ENCODE results near the gene PACS1.

Gene PACS1

DNA sequence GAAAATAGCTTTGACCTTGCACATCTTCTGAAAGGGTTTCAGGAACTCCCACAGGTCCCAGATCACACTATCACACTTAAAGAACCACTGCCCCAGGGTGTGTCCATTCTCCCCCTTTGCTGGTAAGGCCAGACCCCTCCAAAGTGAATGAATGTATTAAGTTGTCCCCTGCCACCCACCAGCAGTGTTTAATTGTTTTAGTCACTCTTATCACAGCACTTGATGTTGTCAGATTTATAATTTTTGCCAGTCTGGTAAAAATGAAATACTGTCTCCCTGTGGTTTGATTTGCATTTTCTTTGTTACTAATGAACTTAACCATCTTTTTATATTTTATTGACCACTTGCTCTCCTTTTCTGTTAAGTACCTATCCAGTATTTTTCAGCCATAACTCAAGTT, 108.8 kb downstream of the PACS1 start:
- Histone ChIP-seq H3K4me2 (ENCODE audit: low read length) (no peak overlapping the region), H3K27me3 (ENCODE audit: control insufficient read depth, insufficient read depth, low read length) (no peaks in the 10 kb centered on the region), H3K9ac (ENCODE audit: low read depth, low read length) (no peak overlapping the region), H3K36me3 (ENCODE audit: insufficient read depth, low read length) (no peaks in the 10 kb centered on the region), H3K4me3 (ENCODE audit: low read length) (no peak overlapping the region), H3K4me1 (ENCODE audit: control insufficient read depth, insufficient read depth, low read length) (no peaks in the 10 kb centered on the region), H3K9me3 (replicated peaks; ENCODE audit: low read length) (no peaks in the 10 kb centered on the region)

GRCh38 chr11:66181632-66182315, 111.7 kb downstream of the PACS1 start:
- Histone ChIP-seq H3K4me1 (ENCODE audit: control insufficient read depth, insufficient read depth, low read length) (no peaks in the 10 kb centered on the region), H3K9ac (ENCODE audit: low read depth, low read length) (no peak overlapping the region), H3K27me3 (ENCODE audit: control insufficient read depth, insufficient read depth, low read length) (no peaks in the 10 kb centered on the region), H3K36me3 (ENCODE audit: insufficient read depth, low read length) (no peaks in the 10 kb centered on the region), H3K4me3 (ENCODE audit: low read length) (no peak overlapping the region), H3K9me3 (replicated peaks; ENCODE audit: low read length) (no peaks in the 10 kb centered on the region), H3K4me2 (ENCODE audit: low read length) (no peak overlapping the region)

DNA sequence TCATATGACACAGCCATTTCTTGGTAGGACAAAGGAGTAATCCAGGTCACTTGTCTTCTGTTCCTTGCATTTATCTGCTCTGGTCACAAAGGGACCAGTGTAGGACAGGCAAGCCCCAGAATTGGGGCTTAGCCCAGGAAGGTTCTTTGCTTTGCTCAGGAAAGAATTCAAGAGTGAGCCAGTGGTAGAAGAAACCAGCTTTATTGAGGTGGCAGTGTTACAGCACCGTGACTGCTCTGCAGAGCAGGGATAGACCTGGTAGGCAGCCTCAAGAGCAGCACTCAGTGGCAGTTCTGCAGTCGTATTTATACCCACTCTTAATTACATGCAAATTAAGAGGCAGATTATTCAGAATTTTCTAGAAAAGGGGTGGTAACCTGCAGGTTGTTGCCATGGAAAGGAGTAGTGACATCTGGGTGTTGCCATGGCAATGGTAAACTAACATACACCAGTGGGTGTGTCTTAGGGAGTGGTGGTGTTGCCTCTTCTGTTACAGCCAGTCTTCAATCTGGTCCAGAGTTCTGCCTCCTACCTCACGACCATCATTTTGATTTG, 113.5 kb downstream of the PACS1 start:
- H3K9me3 ChIP-seq (replicated peaks; ENCODE audit: low read length) = no peaks in the 10 kb centered on the region
- peaks cover 5% of the 10 kb centered on the region for H3K4me1 ChIP-seq (ENCODE audit: control insufficient read depth, insufficient read depth, low read length)
- no peak overlapping the region for H3K4me2 ChIP-seq (ENCODE audit: low read length)
- no peak overlapping the region for H3K4me3 ChIP-seq (ENCODE audit: low read length)
- no peaks in the 10 kb centered on the region for H3K36me3 ChIP-seq (ENCODE audit: insufficient read depth, low read length)
- no peaks in the 10 kb centered on the region for H3K27me3 ChIP-seq (ENCODE audit: control insufficient read depth, insufficient read depth, low read length)
- no peak overlapping the region for H3K9ac ChIP-seq (ENCODE audit: low read depth, low read length)

- Histone ChIP-seq H3K9me3 (replicated peaks; ENCODE audit: low read length) (no peaks in the 10 kb centered on the region), H3K36me3 (ENCODE audit: insufficient read depth, low read length) (no peaks in the 10 kb centered on the region), H3K4me2 (ENCODE audit: low read length) (no peak overlapping the region), H3K27me3 (ENCODE audit: control insufficient read depth, insufficient read depth, low read length) (no peaks in the 10 kb centered on the region), H3K4me1 (ENCODE audit: control insufficient read depth, insufficient read depth, low read length) (peaks cover 16% of the 10 kb centered on the region), H3K9ac (ENCODE audit: low read depth, low read length) (no peak overlapping the region), H3K4me3 (ENCODE audit: low read length) (no peak overlapping the region)
Measured at GRCh38 chr11:66184728-66185127, 114.7 kb downstream of the PACS1 start.

DNA sequence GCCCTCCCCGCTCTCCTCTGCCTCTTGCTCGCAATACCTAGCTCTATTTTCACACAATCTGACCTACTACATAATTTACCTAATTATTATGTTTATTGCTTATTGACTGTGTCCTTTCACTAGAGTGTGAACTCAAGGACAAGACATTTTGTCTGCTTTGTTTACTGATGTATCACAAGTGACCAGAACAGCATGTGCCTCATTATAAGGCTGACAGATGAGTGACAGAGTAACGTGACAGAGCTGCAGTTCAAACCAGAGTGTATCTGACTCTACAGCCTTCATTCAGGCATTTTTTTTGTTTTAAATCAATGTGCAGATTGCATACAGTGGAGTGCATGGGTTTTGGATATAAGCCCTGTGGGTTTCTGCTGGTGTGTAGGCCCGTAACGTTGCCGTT, 116.4 kb downstream of the PACS1 start:
- Histone ChIP-seq H3K9ac (ENCODE audit: low read depth, low read length) (no peak overlapping the region), H3K4me1 (ENCODE audit: control insufficient read depth, insufficient read depth, low read length) (peaks cover 20% of the 10 kb centered on the region), H3K9me3 (replicated peaks; ENCODE audit: low read length) (no peaks in the 10 kb centered on the region), H3K4me3 (ENCODE audit: low read length) (no peak overlapping the region), H3K36me3 (ENCODE audit: insufficient read depth, low read length) (no peaks in the 10 kb centered on the region), H3K27me3 (ENCODE audit: control insufficient read depth, insufficient read depth, low read length) (no peaks in the 10 kb centered on the region), H3K4me2 (ENCODE audit: low read length) (no peak overlapping the region)

GRCh38 chr11:66187453-66187852, 117.4 kb downstream of the PACS1 start:
- H3K4me2 ChIP-seq (ENCODE audit: low read length) = no peak overlapping the region
- H3K27me3 ChIP-seq (ENCODE audit: control insufficient read depth, insufficient read depth, low read length) = no peaks in the 10 kb centered on the region
- H3K4me3 ChIP-seq (ENCODE audit: low read length) = no peak overlapping the region
- no peaks in the 10 kb centered on the region for H3K36me3 ChIP-seq (ENCODE audit: insufficient read depth, low read length)
- peaks cover 23% of the 10 kb centered on the region for H3K4me1 ChIP-seq (ENCODE audit: control insufficient read depth, insufficient read depth, low read length)
- H3K9ac ChIP-seq (ENCODE audit: low read depth, low read length) = no peak overlapping the region
- H3K9me3 ChIP-seq (replicated peaks; ENCODE audit: low read length) = no peaks in the 10 kb centered on the region

GRCh38 chr11:66188580-66188979, 118.5 kb downstream of the PACS1 start:
- no peaks in the 10 kb centered on the region for H3K9me3 ChIP-seq (replicated peaks; ENCODE audit: low read length)
- peaks cover 23% of the 10 kb centered on the region for H3K4me1 ChIP-seq (ENCODE audit: control insufficient read depth, insufficient read depth, low read length)
- no peak overlapping the region for H3K4me2 ChIP-seq (ENCODE audit: low read length)
- H3K36me3 ChIP-seq (ENCODE audit: insufficient read depth, low read length) = peaks cover 3% of the 10 kb centered on the region
- H3K9ac ChIP-seq (ENCODE audit: low read depth, low read length) = no peak overlapping the region
- H3K4me3 ChIP-seq (ENCODE audit: low read length) = no peak overlapping the region
- no peaks in the 10 kb centered on the region for H3K27me3 ChIP-seq (ENCODE audit: control insufficient read depth, insufficient read depth, low read length)

DNA sequence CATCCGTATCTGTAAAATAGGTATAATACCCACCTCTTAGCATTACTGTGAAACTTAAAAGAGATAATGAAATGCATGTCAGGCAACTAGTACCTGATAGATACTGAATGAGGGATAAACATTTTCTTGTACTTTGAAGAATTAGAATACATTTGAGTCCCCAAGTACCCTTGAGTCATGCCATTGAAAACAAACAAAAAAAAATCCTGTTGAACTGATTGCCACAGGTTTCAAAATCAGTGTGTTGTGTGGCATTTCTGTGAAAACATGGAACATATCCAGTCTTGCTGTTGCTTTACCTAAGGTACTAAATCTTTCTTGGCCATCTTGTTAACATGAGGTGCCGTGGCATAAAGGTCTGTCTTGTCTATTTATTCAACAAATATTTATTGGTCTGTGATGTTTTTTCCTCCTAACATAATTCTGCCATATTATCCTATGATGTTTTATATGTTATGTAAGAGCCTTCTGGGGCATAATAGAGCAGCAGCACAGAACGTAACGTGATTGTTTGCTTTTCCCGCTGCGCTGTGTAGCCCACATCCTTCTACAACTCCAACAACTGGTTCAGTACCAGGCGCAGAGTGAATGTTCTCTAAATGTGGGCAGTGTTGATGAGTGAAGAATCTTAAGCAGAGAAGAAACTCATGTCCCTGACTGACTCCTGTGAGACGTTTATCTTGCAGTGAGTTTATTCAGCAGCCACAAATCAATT, 119.1 kb downstream of the PACS1 start:
- Histone ChIP-seq H3K4me3 (ENCODE audit: low read length) (no peak overlapping the region), H3K36me3 (ENCODE audit: insufficient read depth, low read length) (peaks cover 4% of the 10 kb centered on the region), H3K4me2 (ENCODE audit: low read length) (no peak overlapping the region), H3K9me3 (replicated peaks; ENCODE audit: low read length) (no peaks in the 10 kb centered on the region), H3K9ac (ENCODE audit: low read depth, low read length) (no peak overlapping the region), H3K27me3 (ENCODE audit: control insufficient read depth, insufficient read depth, low read length) (no peaks in the 10 kb centered on the region), H3K4me1 (ENCODE audit: control insufficient read depth, insufficient read depth, low read length) (peaks cover 23% of the 10 kb centered on the region)

DNA sequence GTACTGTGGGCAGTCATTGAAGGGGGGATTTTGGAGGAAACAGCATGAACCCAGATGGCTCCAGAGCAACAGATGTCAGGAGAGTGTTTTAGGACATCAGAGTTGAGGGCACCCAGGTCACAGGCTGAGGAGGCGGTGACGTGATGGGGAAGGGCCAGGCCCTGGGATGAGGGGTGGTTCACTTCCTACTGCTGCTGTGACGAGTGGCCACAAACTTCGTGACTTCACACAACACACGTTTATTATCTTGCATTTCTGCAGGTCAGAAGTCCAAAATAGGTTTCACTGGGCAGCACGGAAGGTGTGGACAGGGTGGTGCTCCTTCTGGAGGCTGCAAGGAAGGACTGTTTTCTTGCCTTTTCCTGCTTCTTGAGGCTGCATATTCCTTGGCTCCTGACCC, 120.7 kb downstream of the PACS1 start:
- peaks cover 9% of the 10 kb centered on the region for H3K36me3 ChIP-seq (ENCODE audit: insufficient read depth, low read length)
- H3K27me3 ChIP-seq (ENCODE audit: control insufficient read depth, insufficient read depth, low read length) = no peaks in the 10 kb centered on the region
- H3K4me3 ChIP-seq (ENCODE audit: low read length) = no peak overlapping the region
- no peak overlapping the region for H3K4me2 ChIP-seq (ENCODE audit: low read length)
- no peak overlapping the region for H3K9ac ChIP-seq (ENCODE audit: low read depth, low read length)
- H3K9me3 ChIP-seq (replicated peaks; ENCODE audit: low read length) = no peaks in the 10 kb centered on the region
- peaks cover 23% of the 10 kb centered on the region for H3K4me1 ChIP-seq (ENCODE audit: control insufficient read depth, insufficient read depth, low read length)

- H3K4me3 ChIP-seq (ENCODE audit: low read length) = no peak overlapping the region
- no peak overlapping the region for H3K9ac ChIP-seq (ENCODE audit: low read depth, low read length)
- no peaks in the 10 kb centered on the region for H3K9me3 ChIP-seq (replicated peaks; ENCODE audit: low read length)
- H3K4me2 ChIP-seq (ENCODE audit: low read length) = no peak overlapping the region
- H3K4me1 ChIP-seq (ENCODE audit: control insufficient read depth, insufficient read depth, low read length) = peaks cover 27% of the 10 kb centered on the region
- peaks cover 11% of the 10 kb centered on the region for H3K36me3 ChIP-seq (ENCODE audit: insufficient read depth, low read length)
- no peaks in the 10 kb centered on the region for H3K27me3 ChIP-seq (ENCODE audit: control insufficient read depth, insufficient read depth, low read length)
Measured at GRCh38 chr11:66192181-66192863, 122.2 kb downstream of the PACS1 start.

DNA sequence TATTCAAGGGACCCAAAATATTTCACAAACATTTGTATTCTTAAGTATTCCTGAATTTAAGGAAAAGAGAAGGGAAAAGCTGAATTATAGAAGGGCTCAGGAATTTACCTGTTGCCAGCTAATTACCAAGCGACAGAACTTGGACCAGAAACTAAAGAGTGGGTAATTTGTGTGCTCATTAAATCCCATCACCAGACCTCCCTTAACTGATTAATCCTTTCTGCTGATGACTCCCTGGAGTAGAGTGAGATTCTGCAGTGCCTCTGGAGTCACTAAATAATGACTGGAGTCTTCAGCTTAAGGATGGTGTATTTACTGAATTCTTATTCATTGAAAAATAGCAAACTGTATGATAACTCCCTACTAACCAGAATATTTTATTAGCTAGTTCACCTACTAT, 124.3 kb downstream of the PACS1 start:
- H3K9ac ChIP-seq (ENCODE audit: low read depth, low read length) = no peak overlapping the region
- peaks cover 15% of the 10 kb centered on the region for H3K4me1 ChIP-seq (ENCODE audit: control insufficient read depth, insufficient read depth, low read length)
- no peak overlapping the region for H3K4me2 ChIP-seq (ENCODE audit: low read length)
- H3K4me3 ChIP-seq (ENCODE audit: low read length) = no peak overlapping the region
- peaks cover 16% of the 10 kb centered on the region for H3K36me3 ChIP-seq (ENCODE audit: insufficient read depth, low read length)
- H3K9me3 ChIP-seq (replicated peaks; ENCODE audit: low read length) = no peaks in the 10 kb centered on the region
- H3K27me3 ChIP-seq (ENCODE audit: control insufficient read depth, insufficient read depth, low read length) = no peaks in the 10 kb centered on the region

Measured in skeletal muscle satellite cell (primary cell).